Stimulated activated CD4-positive, alpha-beta T cell treated with anti-CD3 and anti-CD28 coated beads, TNF-alpha, amount 100 ng/mL, for 1 hour (primary cell): ENCODE measurements around the gene DOK7.

ENCODE experiments used
- DNase-seq, 3 donors: peaks; one replicate each; pipeline ENCODE4 v3.0.0-alpha.2; 2020; ENCODE audit warnings: low read depth in 3 of 3, low spot score in 1 of 3

The DOK7 gene

GRCh38 chr4:3427706-3428446 is 35.2 kb upstream of the DOK7 start:
- DNase-seq = no peak

DNA sequence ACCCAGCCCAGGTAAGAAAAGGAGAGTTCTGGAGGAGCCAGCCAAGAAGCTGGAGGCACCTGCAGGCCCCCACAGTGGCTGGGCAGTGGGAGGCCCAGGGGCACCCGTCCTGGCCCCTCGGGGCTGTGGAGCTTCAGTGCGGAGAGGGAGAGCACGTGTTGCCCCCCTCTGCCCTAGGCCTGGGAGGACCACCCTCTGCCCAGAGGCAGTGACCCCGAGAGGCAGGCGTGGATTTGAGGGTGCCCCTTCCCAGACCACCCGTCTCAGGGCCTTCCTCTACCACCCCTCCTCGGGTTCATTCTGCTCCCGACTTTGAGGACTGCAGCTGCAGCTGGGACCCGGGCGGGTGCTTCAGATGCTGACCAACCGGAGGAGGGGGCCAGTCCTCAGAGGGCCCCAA is 33.5 kb upstream of the DOK7 start:
- DNase-seq = no peak

DNA sequence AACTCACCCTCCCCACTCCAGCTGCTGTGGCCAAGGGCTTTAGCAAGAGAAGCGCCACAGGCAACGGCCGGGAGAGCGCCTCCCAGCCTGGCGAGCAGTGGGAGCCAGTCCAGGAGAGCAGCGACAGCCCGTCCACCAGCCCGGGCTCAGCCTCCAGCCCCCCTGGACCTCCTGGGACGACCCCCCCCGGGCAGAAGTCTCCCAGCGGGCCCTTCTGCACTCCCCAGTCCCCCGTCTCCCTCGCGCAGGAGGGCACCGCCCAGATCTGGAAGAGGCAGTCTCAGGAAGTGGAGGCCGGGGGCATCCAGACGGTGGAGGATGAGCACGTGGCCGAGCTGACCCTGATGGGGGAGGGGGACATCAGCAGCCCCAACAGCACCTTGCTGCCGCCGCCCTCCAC is 32.6 kb upstream of the DOK7 start:
- DNase-seq = no peak

DNA sequence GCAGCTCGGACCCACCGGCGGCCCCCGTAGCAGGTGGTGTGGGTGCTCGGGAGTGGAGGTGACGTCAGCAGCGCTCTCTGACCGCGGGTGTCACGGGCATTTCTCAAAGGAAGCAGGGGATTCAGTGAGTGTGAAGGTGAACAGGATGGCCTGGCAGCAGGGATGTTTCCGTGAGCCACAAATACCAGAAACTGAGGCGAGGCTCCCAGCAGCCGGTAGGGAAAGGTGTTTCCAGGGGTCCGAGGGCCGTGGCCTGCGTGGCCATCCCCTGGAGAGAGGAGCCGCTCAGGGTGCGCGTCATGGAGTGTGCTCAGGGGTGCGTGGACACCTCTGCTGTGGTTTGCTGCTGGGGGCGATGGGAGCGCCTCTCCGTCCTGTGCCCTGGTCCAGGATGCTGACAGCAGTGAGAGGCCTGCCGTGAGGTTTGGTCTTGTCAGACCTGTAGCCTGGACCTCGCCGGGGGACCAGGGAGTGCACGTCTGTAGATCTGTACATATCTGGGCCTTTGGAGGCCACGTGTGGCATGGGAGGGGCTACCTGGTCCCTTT is 31.6 kb upstream of the DOK7 start:
- no peak for DNase-seq

- no peak for DNase-seq
These were observed 30.7 kb upstream of the DOK7 start for GRCh38 chr4:3432381-3432790.

- DNase-seq = no peak
These were observed 29.8 kb upstream of the DOK7 start for GRCh38 chr4:3433138-3433869.

DNA sequence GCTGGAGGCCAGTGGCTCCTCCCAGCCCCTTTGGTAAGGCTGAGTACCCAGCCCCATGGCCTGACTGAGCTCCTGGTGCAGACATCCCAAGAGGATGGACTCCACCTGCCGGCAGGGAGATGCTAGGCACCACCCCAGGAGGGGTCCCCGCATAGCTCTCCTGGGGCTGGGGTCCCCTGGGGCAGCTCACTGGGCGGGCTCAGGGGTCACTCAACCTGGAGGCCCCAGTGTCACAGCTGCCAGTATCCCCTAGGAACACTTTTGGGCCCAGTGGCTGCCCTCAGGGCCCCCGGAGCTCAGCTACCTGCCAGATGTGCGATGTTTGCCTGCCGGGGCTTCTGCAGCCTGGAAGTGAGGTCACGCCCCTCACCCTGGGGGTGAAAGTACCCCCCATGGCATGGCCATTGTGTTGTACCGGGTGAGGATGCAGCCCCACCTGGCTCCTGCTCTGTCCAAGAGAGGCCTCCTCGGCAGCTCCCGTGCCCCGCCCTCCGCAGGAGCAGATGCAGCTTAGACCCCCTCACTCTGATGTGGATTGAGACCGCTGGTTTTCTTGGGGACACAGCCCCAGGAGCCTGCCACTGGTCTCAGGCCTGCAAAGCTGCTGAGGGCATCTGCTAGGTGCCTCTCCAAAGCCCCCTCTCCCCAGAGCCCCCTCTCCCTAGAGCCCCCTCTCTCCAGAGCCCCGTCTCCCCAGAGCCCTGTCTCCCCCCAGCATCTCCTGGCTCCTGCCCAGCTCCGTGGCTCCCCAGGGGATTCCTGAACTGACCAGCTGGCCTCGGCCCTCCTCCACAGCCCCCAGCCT is 28.0 kb upstream of the DOK7 start:
- no peak for DNase-seq

GRCh38 chr4:3435686-3435956 is 27.5 kb upstream of the DOK7 start:
- no peak for DNase-seq

DNA sequence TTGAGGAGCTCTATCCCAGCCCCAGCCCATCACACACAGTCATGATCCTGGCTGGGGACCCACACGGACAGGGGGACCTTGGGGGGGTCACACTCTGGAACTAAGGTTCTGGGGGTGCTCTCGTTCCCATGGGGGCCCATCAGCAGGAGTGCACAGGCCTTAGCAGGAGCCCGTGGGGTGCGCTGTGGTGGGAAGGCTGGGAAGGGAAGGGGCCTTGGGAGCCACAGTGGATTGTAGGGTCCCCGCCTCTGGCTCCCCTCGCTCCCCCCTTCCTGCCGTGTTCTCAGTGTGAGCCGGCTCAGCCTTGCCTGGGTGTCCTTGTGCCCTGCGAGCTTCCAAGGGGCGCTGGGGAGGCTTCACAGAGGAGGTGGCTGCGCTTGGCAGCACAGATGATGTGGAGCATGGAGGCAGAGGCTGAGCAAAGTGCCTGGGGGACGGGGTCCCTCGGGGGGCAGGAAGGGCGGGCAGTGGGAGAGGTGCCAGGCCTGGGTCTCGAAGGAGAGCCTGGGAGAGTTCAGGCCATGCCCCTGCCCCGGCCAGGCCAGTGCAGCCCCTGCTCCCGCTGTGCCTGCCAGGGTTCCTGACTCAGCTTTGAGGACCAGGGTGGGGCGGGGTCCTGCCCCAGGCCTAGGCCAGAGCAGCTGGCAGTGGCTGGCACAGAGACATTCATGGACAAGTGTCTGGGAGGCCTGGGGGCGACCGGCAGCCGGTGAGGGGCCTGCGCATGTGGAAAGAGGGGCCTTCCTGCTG is 26.9 kb upstream of the DOK7 start:
- no peak for DNase-seq

DNA sequence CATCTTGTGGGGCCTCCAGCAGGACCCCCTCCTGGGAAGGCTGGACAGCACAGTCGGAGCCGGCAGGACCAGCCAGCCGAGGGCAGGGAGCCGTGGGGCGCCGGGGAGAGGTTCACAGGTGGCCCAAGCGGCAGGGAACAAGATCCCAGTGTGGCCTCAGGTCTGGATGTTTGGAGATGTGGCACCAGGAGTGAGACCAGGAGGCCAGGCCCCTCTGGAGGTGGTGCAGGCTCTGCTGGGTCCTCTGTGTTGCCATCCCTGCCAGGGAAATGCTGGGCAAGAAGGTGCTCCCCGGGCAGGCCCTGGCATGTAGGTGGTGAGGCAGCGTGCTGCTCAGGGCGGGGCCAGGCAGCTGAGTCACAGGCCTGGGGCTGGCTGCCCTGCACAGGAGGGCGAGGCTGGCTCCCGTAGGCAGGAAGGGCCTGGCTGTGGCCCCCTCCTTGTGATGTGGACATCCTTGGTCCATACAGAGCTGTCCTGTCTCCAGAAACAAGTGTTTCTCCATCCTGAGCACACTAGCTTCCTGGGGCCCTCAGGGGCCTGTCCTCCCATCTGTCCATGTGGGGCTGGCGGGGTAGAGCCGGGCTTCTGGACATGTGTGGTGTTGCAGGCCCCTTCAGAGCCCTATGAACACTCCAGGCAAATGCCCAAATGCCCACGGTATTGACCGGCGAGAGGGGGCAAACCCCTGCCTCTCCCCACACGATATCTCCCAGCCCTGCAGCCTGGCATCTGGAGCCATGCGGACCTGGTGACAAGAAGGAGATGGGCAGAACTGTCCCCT is 26.1 kb upstream of the DOK7 start:
- DNase-seq = no peak

DNA sequence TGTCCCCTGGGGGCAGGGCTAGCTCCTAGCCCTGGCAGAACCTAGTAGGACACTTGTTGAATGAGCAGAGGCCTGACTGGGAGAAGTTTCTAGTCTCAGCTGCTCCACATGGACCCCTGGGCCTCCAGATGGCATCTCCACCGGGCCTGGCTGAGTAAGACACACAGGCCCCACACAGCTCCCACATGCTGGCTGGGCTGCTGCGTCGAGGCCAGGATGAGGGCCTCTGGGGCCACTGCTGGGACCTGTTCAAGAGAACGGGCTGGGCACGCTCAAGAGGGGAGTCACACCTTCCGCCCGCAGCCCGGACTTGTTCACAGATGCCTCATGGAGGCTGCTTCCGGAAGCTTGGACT is 25.5 kb upstream of the DOK7 start:
- no peak for DNase-seq

DNA sequence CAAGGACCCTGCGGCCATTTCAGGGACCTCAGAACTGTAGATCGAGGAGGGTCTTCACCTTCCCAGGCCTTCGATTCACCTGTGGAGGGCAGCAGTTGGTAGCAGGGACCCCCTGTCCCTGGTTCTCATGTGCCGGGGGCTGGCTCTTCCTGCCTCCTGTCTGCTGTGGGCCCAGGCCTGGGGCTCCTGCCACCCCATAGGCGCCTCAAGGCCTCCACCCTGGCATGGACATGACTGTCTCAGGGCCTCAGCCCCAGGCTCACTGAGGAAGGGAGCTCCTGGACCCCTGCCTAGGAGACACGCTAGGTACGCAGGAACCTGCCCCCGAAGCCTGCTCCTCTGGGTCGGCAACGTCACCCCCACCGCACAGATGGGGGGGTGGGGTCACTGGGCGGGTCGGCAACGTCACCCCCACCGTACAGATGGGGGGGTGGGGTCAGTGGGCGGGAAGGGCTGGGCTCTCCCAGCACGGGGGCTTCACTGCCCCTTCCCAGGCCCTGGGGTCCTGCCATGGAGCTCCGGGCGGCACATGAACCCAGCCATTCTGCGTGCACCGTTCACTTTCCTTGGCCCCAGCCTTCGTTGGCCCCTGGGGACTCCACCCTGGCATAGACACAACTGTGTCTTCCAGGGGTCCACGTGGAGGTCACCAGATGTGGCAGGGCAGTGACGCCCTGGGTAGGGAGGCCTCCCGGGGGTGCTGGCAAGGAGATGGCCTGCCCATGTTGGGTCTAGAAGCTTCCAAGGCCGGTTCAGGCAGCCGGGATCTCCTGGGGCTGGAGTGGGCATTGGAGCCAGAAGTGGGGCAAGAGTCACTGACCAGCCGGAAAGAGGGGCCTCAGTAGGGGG is 24.9 kb upstream of the DOK7 start:
- DNase-seq = no peak

GRCh38 chr4:3438847-3439180 is 24.3 kb upstream of the DOK7 start:
- no peak for DNase-seq

GRCh38 chr4:3439391-3439790 is 23.7 kb upstream of the DOK7 start:
- DNase-seq = no peak

GRCh38 chr4:3440011-3440410 is 23.1 kb upstream of the DOK7 start:
- no peak for DNase-seq

DNA sequence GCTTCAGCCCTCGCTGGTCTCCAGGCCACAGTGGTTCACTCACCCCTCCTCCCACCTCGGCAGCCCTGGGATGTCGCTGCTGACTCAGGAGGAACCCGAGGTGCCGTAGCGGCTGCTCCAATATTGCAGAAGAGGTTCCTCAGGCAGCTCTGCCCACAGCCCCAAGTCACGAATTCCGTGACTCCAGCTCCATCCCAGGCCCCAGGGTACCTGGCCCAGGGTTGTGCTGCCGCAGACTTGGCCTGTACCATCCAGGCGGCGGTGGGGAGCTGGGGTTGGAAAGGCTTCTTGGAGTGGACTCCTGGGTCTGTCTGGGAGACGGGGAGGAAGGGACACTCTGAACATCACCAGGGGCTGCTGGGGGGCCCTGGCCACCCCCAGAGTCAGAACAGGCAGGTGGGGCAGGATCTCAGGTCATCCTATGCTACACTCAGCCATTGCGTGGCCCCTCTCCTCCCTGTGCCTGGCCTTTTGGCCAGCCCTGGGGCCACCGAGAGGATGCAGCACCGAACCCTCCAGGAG is 22.1 kb upstream of the DOK7 start:
- DNase-seq = no peak

DNA sequence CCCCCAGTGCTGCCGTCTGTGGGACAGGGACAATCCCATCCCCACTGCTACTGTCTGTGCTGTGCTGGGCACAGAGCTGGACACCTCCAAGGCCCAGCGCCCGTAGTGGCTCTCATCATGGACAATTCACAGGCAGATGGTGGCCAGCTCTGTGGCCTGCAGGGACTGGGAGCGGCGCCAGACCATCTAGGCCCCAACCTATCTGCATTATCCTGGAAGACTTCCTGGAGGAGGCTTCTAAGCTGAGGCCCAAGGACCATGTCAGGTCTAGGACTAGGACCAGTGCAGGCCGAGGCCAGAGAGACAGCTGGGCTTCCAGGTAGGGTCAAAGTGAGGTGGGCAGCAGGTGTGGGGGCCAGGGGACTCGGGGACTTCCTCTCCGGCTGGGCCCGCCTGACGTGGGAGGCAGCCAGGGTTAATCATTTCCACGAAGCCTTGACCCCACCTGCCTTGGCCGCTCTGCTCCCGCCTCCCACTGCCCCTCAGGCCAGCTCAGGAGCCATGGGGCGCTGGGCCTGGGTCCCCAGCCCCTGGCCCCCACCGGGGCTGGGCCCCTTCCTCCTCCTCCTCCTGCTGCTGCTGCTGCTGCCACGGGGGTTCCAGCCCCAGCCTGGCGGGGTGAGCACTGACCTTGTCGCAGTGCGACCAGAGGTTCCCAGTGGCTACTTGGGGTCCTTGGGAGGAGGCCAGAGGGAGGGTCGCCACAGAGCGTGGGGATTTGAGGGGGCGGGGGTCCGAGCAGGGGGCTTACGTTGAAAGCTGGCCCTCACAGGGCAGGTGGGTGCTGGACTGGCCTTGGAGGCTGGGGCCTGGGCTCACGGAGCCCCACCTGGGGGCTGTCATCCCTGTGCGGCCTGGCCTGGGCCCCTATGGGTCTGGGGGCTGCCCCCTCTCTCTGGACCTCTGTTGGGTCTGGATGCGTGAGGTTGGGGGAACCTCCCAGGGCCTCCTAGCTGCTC is 21.3 kb upstream of the DOK7 start, which contains the start of gene HGFAC:
TSS of gene HGFAC (plus strand) at position 468 of the 959 bp plus-strand sequence. CDS start at position 502, 34 bp downstream.
- no peak for DNase-seq

- DNase-seq = no peak
These were observed 20.6 kb upstream of the DOK7 start for GRCh38 chr4:3442460-3442958.
